ENCODE results near the gene STIM1.

STIM1 gene

GRCh38 chr11:4094348-4095291 lies 239.2 kb downstream of the STIM1 start, which contains the start of gene RRM1:
Gene RRM1 (plus strand): TSS chr11:4094799. CDS start chr11:4095013, 214 bp downstream.
- H3K27ac ChIP-seq (ENCODE audit: low read depth, low read length) = peak within 1 kb of the TSS; percentile 95
- H3K9me3 ChIP-seq (ENCODE audit: control insufficient read depth in 5 of 5, low read length in 5 of 5) = no peaks in the 10 kb centered on the region
- H3K27me3 ChIP-seq (ENCODE audit: control insufficient read depth in 5 of 5, insufficient read depth in 4 of 5, low read length in 5 of 5) = no peaks in the 10 kb centered on the region
- peak within 1 kb of the TSS; percentile 68 to 95 (median 86) for H3K4me3 ChIP-seq (ENCODE audit: low read depth in 1 of 5, low read length in 5 of 5)
- peak within 1 kb of the TSS; percentile 72 to 91 (median 88) for H3K9ac ChIP-seq (ENCODE audit: low read length in 5 of 5)
- H3K36me3 ChIP-seq (ENCODE audit: control insufficient read depth in 5 of 5, insufficient read depth in 5 of 5, low read length in 5 of 5) = peaks cover 0 to 24% (median 23%) of the 10 kb centered on the region in 5 donors
- peaks cover 4 to 22% (median 19%) of the 10 kb centered on the region in 5 donors for H3K4me1 ChIP-seq (ENCODE audit: control insufficient read depth in 5 of 5, insufficient read depth in 5 of 5, low read length in 5 of 5)

GRCh38 chr11:4095509-4096230 lies 240.2 kb downstream of the STIM1 start:
- peak overlapping the region; percentile 95 for H3K27ac ChIP-seq (ENCODE audit: low read depth, low read length)
- H3K4me3 ChIP-seq (ENCODE audit: low read depth in 1 of 5, low read length in 5 of 5) = peak overlapping the region; percentile 68 to 89 (median 84)
- H3K9me3 ChIP-seq (ENCODE audit: control insufficient read depth in 5 of 5, low read length in 5 of 5) = no peaks in the 10 kb centered on the region
- no peaks in the 10 kb centered on the region for H3K27me3 ChIP-seq (ENCODE audit: control insufficient read depth in 5 of 5, insufficient read depth in 4 of 5, low read length in 5 of 5)
- peaks cover 4 to 22% (median 19%) of the 10 kb centered on the region in 5 donors for H3K4me1 ChIP-seq (ENCODE audit: control insufficient read depth in 5 of 5, insufficient read depth in 5 of 5, low read length in 5 of 5)
- peak overlapping the region; percentile 72 to 91 (median 86) for H3K9ac ChIP-seq (ENCODE audit: low read length in 5 of 5)
- H3K36me3 ChIP-seq (ENCODE audit: control insufficient read depth in 5 of 5, insufficient read depth in 5 of 5, low read length in 5 of 5) = peaks cover 0 to 16% (median 14%) of the 10 kb centered on the region in 5 donors

- H3K36me3 ChIP-seq (ENCODE audit: control insufficient read depth in 5 of 5, insufficient read depth in 5 of 5, low read length in 5 of 5) = peaks cover 2 to 10% (median 5%) of the 10 kb centered on the region in 5 donors
- no peak overlapping the region for H3K9ac ChIP-seq (ENCODE audit: low read length in 5 of 5)
- no peaks in the 10 kb centered on the region for H3K9me3 ChIP-seq (ENCODE audit: control insufficient read depth in 5 of 5, low read length in 5 of 5)
- peaks cover 4 to 22% (median 19%) of the 10 kb centered on the region in 5 donors for H3K4me1 ChIP-seq (ENCODE audit: control insufficient read depth in 5 of 5, insufficient read depth in 5 of 5, low read length in 5 of 5)
- no peak overlapping the region for H3K4me3 ChIP-seq (ENCODE audit: low read depth in 1 of 5, low read length in 5 of 5)
- no peak overlapping the region for H3K27ac ChIP-seq (ENCODE audit: low read depth, low read length)
- H3K27me3 ChIP-seq (ENCODE audit: control insufficient read depth in 5 of 5, insufficient read depth in 4 of 5, low read length in 5 of 5) = no peaks in the 10 kb centered on the region
These were observed 242.7 kb downstream of the STIM1 start for GRCh38 chr11:4098026-4098621.

GRCh38 chr11:4102711-4103110 lies 247.2 kb downstream of the STIM1 start:
- H3K27ac ChIP-seq (ENCODE audit: low read depth, low read length) = no peak overlapping the region

GRCh38 chr11:4103269-4103668 lies 247.8 kb downstream of the STIM1 start:
- Histone ChIP-seq H3K36me3 (ENCODE audit: control insufficient read depth in 5 of 5, insufficient read depth in 5 of 5, low read length in 5 of 5) (peaks cover 21 to 42% (median 26%) of the 10 kb centered on the region in 5 donors), H3K4me1 (ENCODE audit: control insufficient read depth in 5 of 5, insufficient read depth in 5 of 5, low read length in 5 of 5) (no peaks in the 10 kb centered on the region)

More at GRCh38 chr11:4102711-4103110, 247.2 kb downstream of the STIM1 start:
- Histone ChIP-seq H3K27me3 (ENCODE audit: control insufficient read depth in 5 of 5, insufficient read depth in 4 of 5, low read length in 5 of 5) (no peaks in the 10 kb centered on the region), H3K9me3 (ENCODE audit: control insufficient read depth in 5 of 5, low read length in 5 of 5) (no peaks in the 10 kb centered on the region), H3K9ac (ENCODE audit: low read length in 5 of 5) (no peak overlapping the region), H3K4me3 (ENCODE audit: low read depth in 1 of 5, low read length in 5 of 5) (no peak overlapping the region), H3K4me1 (ENCODE audit: control insufficient read depth in 5 of 5, insufficient read depth in 5 of 5, low read length in 5 of 5) (no peaks in the 10 kb centered on the region), H3K36me3 (ENCODE audit: control insufficient read depth in 5 of 5, insufficient read depth in 5 of 5, low read length in 5 of 5) (peaks cover 18 to 36% (median 22%) of the 10 kb centered on the region in 5 donors)

GRCh38 chr11:4105916-4106315 lies 250.5 kb downstream of the STIM1 start:
- Histone ChIP-seq H3K4me1 (ENCODE audit: control insufficient read depth in 5 of 5, insufficient read depth in 5 of 5, low read length in 5 of 5) (no peaks in the 10 kb centered on the region), H3K9me3 (ENCODE audit: control insufficient read depth in 5 of 5, low read length in 5 of 5) (no peaks in the 10 kb centered on the region), H3K9ac (ENCODE audit: low read length in 5 of 5) (no peak overlapping the region), H3K4me3 (ENCODE audit: low read depth in 1 of 5, low read length in 5 of 5) (no peak overlapping the region), H3K27me3 (ENCODE audit: control insufficient read depth in 5 of 5, insufficient read depth in 4 of 5, low read length in 5 of 5) (no peaks in the 10 kb centered on the region), H3K27ac (ENCODE audit: low read depth, low read length) (no peak overlapping the region), H3K36me3 (ENCODE audit: control insufficient read depth in 5 of 5, insufficient read depth in 5 of 5, low read length in 5 of 5) (peaks cover 27 to 57% (median 38%) of the 10 kb centered on the region in 5 donors)

More at GRCh38 chr11:4103269-4103668, 247.8 kb downstream of the STIM1 start:
- Histone ChIP-seq H3K27me3 (ENCODE audit: control insufficient read depth in 5 of 5, insufficient read depth in 4 of 5, low read length in 5 of 5) (no peaks in the 10 kb centered on the region), H3K4me3 (ENCODE audit: low read depth in 1 of 5, low read length in 5 of 5) (no peak overlapping the region), H3K9ac (ENCODE audit: low read length in 5 of 5) (no peak overlapping the region), H3K9me3 (ENCODE audit: control insufficient read depth in 5 of 5, low read length in 5 of 5) (no peaks in the 10 kb centered on the region), H3K27ac (ENCODE audit: low read depth, low read length) (no peak overlapping the region)

- H3K9ac ChIP-seq (ENCODE audit: low read length in 5 of 5) = no peak overlapping the region
- no peaks in the 10 kb centered on the region for H3K9me3 ChIP-seq (ENCODE audit: control insufficient read depth in 5 of 5, low read length in 5 of 5)
- no peak overlapping the region for H3K27ac ChIP-seq (ENCODE audit: low read depth, low read length)
- no peaks in the 10 kb centered on the region for H3K4me1 ChIP-seq (ENCODE audit: control insufficient read depth in 5 of 5, insufficient read depth in 5 of 5, low read length in 5 of 5)
- H3K27me3 ChIP-seq (ENCODE audit: control insufficient read depth in 5 of 5, insufficient read depth in 4 of 5, low read length in 5 of 5) = no peaks in the 10 kb centered on the region
- no peak overlapping the region for H3K4me3 ChIP-seq (ENCODE audit: low read depth in 1 of 5, low read length in 5 of 5)
- H3K36me3 ChIP-seq (ENCODE audit: control insufficient read depth in 5 of 5, insufficient read depth in 5 of 5, low read length in 5 of 5) = peaks cover 32 to 76% (median 39%) of the 10 kb centered on the region in 5 donors
These were observed 256.4 kb downstream of the STIM1 start for GRCh38 chr11:4111834-4112233.

- H3K27ac ChIP-seq (ENCODE audit: low read depth, low read length) = no peak overlapping the region
- H3K36me3 ChIP-seq (ENCODE audit: control insufficient read depth in 5 of 5, insufficient read depth in 5 of 5, low read length in 5 of 5) = peaks cover 24 to 61% (median 38%) of the 10 kb centered on the region in 5 donors
- H3K9ac ChIP-seq (ENCODE audit: low read length in 5 of 5) = no peak overlapping the region
- H3K4me3 ChIP-seq (ENCODE audit: low read depth in 1 of 5, low read length in 5 of 5) = no peak overlapping the region
- H3K4me1 ChIP-seq (ENCODE audit: control insufficient read depth in 5 of 5, insufficient read depth in 5 of 5, low read length in 5 of 5) = no peaks in the 10 kb centered on the region
- no peaks in the 10 kb centered on the region for H3K27me3 ChIP-seq (ENCODE audit: control insufficient read depth in 5 of 5, insufficient read depth in 4 of 5, low read length in 5 of 5)
- H3K9me3 ChIP-seq (ENCODE audit: control insufficient read depth in 5 of 5, low read length in 5 of 5) = no peaks in the 10 kb centered on the region
These were observed 259.7 kb downstream of the STIM1 start for GRCh38 chr11:4115128-4115527.

GRCh38 chr11:4118107-4118506 lies 262.6 kb downstream of the STIM1 start:
- no peak overlapping the region for H3K9ac ChIP-seq (ENCODE audit: low read length in 5 of 5)
- H3K27me3 ChIP-seq (ENCODE audit: control insufficient read depth in 5 of 5, insufficient read depth in 4 of 5, low read length in 5 of 5) = no peaks in the 10 kb centered on the region
- H3K9me3 ChIP-seq (ENCODE audit: control insufficient read depth in 5 of 5, low read length in 5 of 5) = no peaks in the 10 kb centered on the region
- no peak overlapping the region for H3K4me3 ChIP-seq (ENCODE audit: low read depth in 1 of 5, low read length in 5 of 5)
- H3K36me3 ChIP-seq (ENCODE audit: control insufficient read depth in 5 of 5, insufficient read depth in 5 of 5, low read length in 5 of 5) = peaks cover 27 to 61% (median 47%) of the 10 kb centered on the region in 5 donors
- no peaks in the 10 kb centered on the region for H3K4me1 ChIP-seq (ENCODE audit: control insufficient read depth in 5 of 5, insufficient read depth in 5 of 5, low read length in 5 of 5)
- no peak overlapping the region for H3K27ac ChIP-seq (ENCODE audit: low read depth, low read length)
